ENCODE data around the gene DBNDD1. TPM values are rescaled to one million over a fixed set of nuclear protein-coding genes. Genes with fewer than 3 reads are reported as not detected.
"Not testable (repeated sequence)": the region's sequence is repeated elsewhere in the genome, so short reads cannot be mapped to it uniquely, and the experiment has no call there.

Gene DBNDD1
- total and polyA plus RNA-seq, 12 donors, result 0.72 to 6.8 (median 4.1) TPM

GRCh38 chr16:90009172-90009899 lies 9.9 kb downstream of the DBNDD1 start:
- Histone ChIP-seq H3K9me3 (no peaks in the 10 kb centered on the region), H3K4me1 (peaks cover 0 to 5% (median 0%) of the 10 kb centered on the region in 9 donors), H3K4me3 (no peak overlapping the region), H3K27ac (no peak overlapping the region), H3K36me3 (no peaks in the 10 kb centered on the region), H3K27me3 (no peaks in the 10 kb centered on the region)
- no peak for TF ChIP-seq CTCF (IDR thresholded peaks at IDR 0.05)
- peak in 1 of 8 donors; percentile 8 for ATAC-seq
- intact Hi-C loops (cut with DNase I), result no loop called here
- 86 to 90% methylated on average over 22 of the region's 22 CpGs for WGBS, 2 donors
- DNase-seq, result no peak

GRCh38 chr16:90008708-90009145 lies 10.5 kb downstream of the DBNDD1 start:
- H3K9me3 ChIP-seq, result no peaks in the 10 kb centered on the region
- 74 to 75% methylated on average over 13 of the region's 13 CpGs for WGBS, 2 donors
- TF ChIP-seq CTCF (IDR thresholded peaks at IDR 0.05), result no peak

GRCh38 chr16:90007635-90008234 lies 11.5 kb downstream of the DBNDD1 start:
- H3K4me1 ChIP-seq; ATAC-seq; H3K27ac ChIP-seq; H3K4me3 ChIP-seq; DNase-seq; H3K36me3 ChIP-seq; H3K27me3 ChIP-seq; intact Hi-C loops (cut with DNase I); H3K9me3 ChIP-seq: not testable (repeated sequence)
- WGBS, 2 donors, result 75 to 79% methylated on average over 13 of the region's 13 CpGs

More at GRCh38 chr16:90008708-90009145, 10.5 kb downstream of the DBNDD1 start:
- ATAC-seq, result no peak
- DNase-seq, result no peak
- intact Hi-C loops (cut with DNase I), result no loop called here
- Histone ChIP-seq H3K27me3 (no peaks in the 10 kb centered on the region), H3K4me3 (no peak overlapping the region), H3K27ac (no peak overlapping the region), H3K36me3 (no peaks in the 10 kb centered on the region), H3K4me1 (peaks cover 0 to 5% (median 0%) of the 10 kb centered on the region in 9 donors)

GRCh38 chr16:90007015-90007414 lies 12.2 kb downstream of the DBNDD1 start:
- no peaks in the 10 kb centered on the region for H3K36me3 ChIP-seq
- H3K27me3 ChIP-seq, result no peaks in the 10 kb centered on the region
- no peak overlapping the region for H3K27ac ChIP-seq
- no peak for DNase-seq
- no peak for ATAC-seq
- no peak overlapping the region for H3K4me3 ChIP-seq
- intact Hi-C loops (cut with DNase I), result no loop called here
- 85 to 87% methylated on average over 7 of the region's 7 CpGs for WGBS, 2 donors
- no peaks in the 10 kb centered on the region for H3K9me3 ChIP-seq
- H3K4me1 ChIP-seq, result peaks cover 0 to 5% (median 0%) of the 10 kb centered on the region in 9 donors
- TF ChIP-seq CTCF (IDR thresholded peaks at IDR 0.05), result no peak
